GM21737 (cell line): ENCODE data around the gene BRD7.

Experiments used
- ATAC-seq: cut with Tn5 transposase; IDR thresholded peaks from one replicate; pipeline ENCODE4 v1.9.1; 2021; ENCODE audit warnings: mild to moderate bottlenecking, moderate library complexity; ENCODE audit not compliant: unreplicated experiment

Gene BRD7

DNA sequence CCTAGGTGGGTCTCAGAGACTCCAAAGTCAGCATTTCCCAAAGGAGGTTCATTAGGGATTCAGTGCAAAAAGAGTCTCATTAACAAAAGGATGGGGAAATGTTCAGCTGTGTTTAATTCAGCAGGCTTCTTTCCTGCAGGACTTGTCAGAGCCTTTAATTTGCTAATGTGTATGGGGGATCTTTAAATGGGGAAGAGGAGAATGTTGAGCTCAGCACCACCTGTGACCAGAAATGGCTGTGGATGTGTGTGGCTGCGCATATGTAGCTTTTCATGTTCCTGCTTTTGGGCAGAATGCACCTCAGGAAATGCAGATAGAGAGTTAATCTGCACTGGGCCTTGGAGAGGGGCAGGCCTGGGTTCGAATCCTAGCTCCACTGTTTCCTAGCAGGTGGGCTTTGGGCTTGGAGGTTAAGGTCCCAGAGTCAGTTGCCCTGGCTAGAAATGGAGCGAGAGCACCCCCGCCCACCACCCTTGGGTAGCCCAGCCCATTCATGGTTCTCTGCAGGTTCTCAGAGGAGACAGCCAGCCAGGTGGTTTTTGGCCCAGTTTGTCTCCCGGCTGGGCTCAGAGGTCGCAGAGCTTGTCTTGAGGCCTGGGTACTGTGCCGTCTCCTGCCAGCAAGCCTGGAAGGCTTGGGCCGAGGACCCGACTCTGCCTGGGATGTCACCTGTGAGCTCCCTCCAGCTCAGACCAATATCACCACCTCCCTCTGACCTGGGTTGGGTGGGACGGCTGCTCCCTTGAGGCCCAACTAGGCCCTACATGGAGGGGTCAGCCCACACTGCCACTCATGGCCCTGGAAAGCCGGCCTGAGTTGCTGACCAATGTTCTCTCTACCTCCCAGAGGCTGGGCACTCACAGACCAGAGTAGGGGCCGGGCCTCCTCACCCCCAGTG is 93.1 kb downstream of the BRD7 start:
- ATAC-seq, result no peak

DNA sequence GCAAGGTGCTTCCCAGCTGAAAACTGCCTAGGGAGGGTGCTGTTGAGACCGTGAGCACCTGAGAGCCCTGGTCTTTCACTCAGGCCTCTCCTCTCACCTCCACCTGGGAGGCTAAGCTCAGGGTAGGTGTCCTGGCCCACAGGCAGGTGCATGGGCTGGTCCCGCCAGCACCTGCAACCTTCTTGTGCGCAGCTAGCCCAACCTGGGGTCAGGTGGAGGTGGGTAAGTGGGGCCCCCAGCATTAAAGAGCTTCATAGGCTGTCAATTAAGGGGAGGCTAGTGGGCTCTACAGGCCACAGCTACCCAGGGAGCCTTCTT is 93.7 kb downstream of the BRD7 start:
- no peak for ATAC-seq

DNA sequence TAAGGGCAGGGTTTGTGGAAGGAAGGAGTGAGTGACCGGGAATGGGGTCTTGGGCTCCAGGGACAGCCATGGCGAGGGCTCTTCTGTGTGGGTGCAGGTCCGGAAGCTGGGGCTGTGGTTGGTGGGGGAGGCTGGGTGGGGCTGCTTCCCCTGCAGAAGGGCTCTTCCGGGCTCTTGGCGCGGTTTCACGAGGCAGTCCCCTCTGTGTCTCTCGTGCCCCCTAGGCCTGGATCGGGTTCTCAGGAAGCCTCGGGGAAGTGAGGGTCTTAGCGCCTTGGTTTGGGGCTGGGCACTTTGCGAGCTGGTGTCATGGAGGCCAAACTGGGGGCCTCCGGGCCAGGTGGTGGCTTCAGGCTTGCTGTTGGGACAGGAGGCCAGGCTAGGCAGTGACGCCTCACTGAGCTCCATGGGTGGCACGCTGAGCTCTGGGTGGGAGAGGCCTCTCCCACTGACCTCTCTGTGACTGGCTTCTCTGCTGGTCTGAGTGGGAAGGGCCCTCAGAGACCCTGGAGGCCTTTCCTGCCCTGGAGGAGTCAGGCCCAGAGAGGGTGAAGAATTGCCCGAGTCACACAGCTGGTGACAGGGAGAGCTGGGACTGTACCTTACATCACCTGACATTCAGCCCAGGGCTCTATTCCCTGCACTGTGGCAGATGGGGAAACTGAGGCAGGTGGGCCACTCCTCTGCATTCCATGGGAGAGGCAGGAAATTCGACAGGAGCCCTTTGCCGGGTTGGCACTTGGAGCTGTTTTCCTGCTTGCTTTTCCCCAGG is 94.3 kb downstream of the BRD7 start:
- peak; percentile 45 for ATAC-seq

DNA sequence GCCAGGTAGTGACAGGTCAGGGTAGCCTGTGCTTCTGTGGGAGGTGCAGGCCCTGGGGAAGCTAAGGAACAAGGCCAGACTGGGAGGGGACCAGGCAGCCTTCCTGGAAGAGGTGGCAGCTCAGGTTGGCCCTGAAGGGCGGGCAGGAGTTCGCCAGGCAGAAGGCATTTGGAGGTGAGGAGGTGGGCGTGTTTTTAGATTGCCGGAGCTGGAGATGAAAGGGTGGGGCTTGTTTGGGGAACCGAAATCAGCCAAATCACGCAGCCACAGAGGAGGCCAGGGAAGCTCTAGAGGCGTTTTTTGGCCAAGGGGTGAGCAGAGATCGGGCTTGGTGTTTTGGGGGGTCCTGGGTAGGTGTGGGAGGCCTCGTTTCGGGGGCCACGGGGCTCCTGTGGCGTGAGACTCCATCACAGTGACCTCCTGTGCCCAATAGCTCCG is 94.9 kb downstream of the BRD7 start:
- ATAC-seq, result peak; percentile 52

DNA sequence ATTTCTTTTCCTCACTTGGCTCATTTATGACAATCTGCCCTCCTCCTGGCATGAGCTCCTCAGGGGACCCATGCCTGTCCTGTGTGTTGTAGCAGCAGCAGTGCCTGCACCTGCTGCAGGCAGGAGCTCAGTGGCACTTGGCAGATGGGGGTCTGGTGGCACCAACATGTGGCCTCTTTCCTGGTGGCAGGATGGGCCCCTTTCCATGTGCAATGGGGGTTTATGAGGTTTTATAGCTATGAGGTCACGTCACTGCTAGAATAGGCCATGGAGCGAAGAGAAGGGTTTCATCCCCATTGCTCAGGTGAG is 95.5 kb downstream of the BRD7 start:
- ATAC-seq, result no peak

DNA sequence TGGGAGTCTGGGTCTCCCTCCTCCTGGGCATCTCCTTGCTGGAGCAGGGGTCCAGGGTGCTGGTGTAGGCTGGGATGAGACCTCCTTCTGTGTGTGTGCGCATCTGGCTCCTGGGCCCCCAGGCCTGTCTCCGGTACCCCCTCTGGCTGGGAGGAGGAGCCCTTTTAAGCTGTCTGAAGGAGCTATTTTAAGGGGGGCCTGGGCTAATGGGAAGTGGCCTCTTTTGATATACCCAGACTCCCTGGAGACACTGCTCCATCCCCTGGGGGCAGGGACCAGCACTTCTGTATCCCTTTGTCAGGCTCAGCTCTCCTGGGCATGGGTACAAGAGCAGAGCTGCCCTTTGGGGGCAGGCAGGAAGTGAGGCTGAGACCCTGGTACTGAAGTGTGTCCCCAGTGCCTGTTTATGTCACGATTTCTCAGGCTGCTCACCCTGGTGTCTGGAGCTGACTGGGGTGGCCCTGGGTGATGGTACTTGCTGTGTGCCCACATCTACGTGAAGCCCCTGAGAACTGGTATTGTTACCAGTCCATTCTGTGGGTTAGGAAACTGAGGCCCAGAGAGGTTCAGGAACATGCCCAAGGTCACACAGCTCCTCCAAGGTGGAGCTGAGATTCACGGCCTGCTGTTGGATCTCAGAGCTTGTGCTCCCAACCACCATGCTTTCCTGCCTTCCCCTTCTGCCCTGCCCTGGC is 96.0 kb downstream of the BRD7 start:
- no peak for ATAC-seq

DNA sequence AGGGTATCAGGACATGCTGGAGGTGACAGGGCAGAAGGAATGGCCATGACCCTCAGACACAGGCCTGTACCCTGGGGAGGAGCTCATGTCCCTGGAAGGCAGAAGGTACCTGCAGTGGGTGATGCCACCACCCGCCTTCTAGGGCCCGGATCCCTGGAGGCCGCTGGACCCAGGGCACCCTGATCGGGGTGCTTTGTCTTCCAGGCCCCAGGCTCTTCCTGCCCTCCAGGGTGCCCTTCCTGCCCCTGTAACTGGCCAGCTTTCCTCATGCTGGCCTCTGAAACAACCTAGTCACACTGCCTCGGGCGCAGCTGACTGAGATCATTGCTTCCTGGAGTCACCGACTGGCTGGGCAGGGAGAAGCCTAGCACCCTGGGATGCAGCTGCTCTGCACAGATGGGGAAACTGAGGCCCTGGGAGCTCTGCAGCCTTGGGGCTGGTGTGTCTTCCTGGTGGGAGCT is 96.6 kb downstream of the BRD7 start:
- ATAC-seq, result no peak

DNA sequence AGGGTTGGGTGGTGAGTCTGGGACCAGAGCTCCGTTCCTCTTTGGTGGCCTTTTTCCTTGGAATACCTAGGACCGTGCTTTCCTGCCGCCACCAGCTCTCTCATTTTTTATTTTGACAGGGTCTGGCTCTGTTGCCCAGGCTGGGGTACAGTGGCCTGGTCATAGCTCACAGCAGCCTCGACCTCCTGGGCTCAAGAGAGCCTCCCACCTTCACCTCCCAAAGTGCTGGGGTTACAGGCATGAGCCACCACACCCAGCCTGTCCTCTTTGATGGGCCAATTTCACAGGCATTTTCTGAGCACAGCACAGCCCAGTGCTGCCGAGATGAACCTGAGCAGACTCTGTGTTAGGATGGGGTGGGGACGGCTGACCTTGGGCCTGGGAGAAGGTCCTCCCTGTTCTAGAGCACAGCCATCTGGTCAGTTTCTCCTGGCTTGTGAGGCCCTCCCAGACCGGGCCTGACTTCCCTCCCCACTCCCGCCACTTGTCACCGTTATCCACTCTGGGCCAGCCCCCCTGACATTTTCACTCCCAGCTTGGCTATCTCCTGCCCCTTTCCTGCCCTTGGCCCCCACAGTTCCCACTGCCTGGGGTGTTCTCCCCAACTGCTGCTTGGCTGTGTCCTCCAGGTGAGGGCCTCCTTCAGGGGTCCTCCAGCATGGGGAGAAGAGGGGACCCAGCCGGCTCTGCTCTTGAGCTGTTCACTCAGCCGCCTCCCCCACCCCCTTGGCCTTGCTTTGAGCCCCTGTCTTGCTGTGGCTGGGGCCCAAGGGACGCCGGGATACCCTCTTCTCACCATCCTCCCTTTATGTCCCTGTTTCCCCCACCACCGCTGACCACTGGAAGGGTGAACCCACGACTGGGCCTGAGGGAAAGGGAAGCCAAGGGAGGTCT is 97.4 kb downstream of the BRD7 start:
- ATAC-seq, result no peak

DNA sequence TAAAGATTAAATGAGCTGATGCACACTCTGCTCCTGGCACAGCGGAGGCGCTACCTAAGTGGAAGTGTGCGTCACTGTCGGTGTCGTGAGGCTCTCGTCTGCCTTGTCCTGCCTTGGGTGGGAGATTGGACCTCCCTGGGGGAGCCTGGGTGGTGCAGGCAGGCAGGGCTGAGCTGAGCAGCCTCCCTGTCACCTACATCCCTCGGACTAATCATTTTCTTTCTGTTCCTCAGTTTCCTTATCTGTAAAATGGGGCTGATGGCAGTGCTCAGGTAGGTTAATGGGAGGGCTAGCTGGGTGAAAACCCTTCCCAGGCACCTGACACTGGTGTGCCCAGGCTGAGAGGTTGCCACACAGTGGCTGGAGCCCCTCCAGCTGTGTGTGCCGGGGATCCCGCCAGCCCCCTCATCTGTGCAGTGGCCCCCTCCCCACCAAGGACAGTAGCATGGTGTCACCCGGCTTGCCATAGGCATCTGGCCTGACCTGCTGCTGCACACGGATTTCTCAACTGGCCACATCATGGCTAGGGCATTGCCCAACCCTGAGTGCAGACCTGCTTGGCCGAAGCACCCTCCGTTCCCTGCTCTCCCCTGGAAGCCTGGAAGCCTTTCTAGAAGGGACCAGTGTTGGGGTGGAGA is 98.2 kb downstream of the BRD7 start:
- no peak for ATAC-seq

DNA sequence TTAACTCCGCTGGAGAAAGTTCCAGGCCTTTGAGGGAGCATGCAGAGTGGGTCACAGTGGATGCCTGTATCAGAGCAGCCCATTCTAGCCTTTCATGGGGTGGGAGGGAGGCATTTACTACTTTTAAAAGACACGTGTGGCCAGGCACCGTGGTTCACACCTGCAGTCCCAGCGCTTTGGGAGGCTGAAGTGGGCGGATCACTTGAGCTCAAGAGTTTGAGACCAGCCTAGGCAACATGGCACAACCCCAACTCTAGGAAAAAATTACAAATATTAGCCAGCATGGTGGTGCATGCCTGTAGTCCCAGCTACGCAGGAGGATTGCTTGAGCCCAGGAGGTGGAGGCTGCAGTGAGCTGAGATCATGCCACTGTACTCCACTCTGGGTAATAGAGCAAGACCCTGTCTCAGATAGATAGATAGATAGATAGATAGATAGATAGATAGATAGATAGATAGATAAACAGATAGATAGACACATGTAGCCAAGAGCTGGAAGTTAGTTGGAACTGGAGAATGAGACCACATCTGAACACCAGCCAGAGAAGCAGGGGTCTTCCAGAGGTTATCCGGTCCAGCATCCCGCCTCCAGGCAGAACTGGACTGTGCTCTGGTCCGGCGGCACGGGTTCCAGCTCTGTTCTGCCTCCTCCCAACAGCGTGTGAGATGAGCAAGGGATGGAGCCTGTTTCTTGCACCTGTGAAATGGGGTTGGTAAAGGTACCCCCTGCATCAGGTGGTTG is 98.8 kb downstream of the BRD7 start:
- ATAC-seq, result no peak

DNA sequence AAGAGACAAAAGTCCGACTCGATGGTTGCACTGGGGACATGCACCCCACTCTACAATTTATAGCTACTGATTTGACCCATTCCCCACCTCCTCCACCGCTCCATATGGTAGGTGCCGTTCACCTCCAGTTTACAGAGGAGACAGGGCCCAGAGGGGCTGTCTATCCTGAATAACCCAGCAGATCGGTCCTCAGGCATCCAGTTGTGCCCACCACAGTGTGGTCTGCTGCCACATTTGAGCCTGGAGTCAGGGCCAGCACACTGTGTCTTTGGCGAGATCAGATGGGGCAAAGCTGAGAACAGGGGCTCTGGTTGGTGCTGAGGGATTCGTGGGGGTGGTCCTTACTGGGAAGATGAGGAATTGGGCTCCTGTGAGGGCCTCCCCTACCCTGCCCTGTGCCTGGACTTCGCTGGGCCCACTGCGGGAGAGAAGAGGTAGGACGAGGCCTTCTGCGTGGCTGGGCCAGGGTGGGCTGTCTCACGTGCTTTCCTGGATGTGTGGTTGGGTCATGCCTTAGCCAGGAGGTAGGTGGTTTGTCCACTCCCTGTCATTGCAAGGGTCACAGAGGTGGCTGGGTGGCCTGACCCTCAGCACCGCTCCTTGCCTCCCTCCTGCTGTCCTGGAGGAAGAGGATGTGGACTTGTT is 99.6 kb downstream of the BRD7 start:
- ATAC-seq, result no peak

DNA sequence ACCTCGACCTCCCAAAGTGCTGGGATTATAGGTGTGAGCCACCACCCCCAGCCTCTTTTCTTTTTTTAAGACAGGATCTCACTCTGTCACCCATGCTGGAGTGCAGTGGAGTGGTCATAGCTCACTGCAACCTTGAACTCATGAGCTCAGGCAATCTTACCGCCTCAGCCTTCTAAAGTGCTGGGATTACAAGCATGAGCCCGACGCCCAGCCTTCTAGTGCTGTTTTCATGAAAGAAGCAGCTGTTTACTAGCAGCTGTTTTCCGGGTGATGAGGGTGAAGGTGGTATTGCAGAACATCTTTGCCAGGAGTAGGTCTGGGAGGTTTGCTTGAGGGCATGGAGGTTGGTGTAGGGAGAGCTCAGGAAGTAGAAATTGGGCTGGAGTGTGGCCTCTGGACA is 100.4 kb downstream of the BRD7 start:
- no peak for ATAC-seq

DNA sequence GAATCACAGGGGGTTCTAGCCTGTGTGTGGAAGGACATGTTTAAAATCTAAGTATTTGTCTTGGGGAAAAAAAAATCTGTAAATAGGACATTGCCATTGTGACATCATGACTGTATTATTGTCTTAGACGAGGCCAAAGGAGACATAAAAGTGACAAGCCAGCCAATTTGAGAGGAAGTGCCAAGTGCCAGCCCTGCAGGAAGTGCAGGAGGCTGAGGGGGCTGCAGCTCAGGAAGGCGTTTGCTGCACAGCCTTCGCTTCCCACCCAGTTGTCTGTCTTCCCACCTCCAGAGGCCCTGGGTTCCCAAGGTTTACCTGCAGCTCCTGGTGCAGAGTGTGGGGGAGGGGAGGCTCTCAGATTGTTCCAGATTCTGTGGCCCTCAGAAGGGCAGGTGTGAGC is 101.1 kb downstream of the BRD7 start:
- no peak for ATAC-seq

DNA sequence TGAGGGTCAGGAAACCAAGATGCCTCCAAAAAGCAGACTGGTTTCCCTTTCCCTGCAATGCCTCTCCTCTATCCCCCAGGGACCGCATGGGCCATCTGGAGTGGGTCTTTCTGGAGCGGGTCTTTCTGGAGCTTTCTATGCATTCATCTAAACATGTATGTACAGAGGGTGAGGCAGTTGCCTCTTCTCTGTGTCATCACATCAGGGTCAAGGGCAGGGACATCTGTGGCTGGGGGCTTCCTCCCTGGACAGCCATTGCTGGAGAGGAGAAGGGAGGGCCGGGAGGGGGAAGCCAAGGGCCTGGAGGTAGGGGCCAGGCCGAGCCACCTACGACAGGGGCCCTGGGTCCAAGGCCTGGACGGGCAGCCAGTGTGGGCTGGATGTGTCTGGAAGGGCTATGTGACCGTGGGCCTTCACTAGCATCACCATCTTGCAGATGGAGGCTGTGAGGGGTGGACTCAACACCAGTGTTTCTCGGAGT is 101.6 kb downstream of the BRD7 start:
- ATAC-seq, result no peak

DNA sequence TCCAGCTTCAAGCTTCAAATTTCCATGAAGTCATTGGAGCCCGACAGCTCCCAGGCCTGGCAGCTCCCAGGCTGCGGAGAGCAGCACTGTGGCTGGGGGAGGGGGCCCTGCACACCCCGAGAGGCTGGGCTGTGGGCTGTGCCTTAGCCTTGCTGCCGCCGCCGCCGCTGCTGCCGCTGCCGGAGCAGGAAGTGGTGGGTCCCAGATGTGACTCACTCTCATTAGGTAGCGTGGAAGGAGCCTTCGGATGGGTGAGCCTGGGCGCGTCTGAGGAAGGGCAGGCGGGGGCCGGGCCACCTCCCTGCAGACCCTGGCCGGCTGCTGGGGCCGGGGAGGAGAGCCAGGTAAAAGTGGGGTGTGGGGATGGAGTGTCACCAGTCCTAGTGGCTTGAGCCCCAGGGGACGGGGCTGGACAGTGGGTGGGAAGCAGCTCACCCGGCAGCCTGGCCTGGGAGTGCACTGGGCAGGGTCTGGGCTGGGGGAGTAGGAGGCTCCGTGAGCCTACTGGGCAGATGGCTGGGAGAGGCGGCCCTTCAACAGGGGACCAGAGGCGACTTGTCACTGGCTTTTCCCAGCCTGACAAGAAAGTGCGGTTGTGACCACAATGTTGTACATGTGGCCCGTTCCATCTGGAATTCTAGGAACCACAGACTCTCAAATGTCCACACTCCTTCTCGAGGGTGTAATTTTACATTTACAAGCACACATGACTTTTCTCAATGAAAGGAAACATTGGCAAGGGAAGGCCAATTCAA is 102.3 kb downstream of the BRD7 start, which contains the start of gene ADCY7:
TSS of gene ADCY7 (plus strand) at position 215 of the 755 bp plus-strand sequence. CDS start 21,629 bp downstream, outside the sequence.
- ATAC-seq, result peak; percentile 71
